Vagina (tissue), 2 donors: ENCODE measurements around the gene QRICH1.

Experiments used
- CTCF ChIP-seq, 3 experiments: fragments of 450-650 bp in 2 of 3; fragments of 200-600 bp in 1 of 3; sonication (generic) in 1 of 3; IDR thresholded peaks; one replicate each; pipeline ENCODE4 v1.5.1; 2017 to 2019; ENCODE audit warnings: antibody characterized with exemption in 3 of 3, mild to moderate bottlenecking in 2 of 3, moderate library complexity in 2 of 3
- POLR2A ChIP-seq, 2 donors: fragments of 450-650 bp; IDR thresholded peaks; one replicate each; pipeline ENCODE4 v1.6.1; 2017; ENCODE audit warnings: antibody characterized with exemption in 2 of 2, mild to moderate bottlenecking in 2 of 2, moderate library complexity in 2 of 2
- POLR2AphosphoS5 ChIP-seq, 2 donors: sonication (generic); formaldehyde crosslinking; IDR thresholded peaks; one replicate each; pipeline ENCODE4 v1.9.0; 2017; ENCODE audit warnings: antibody characterized with exemption in 2 of 2, mild to moderate bottlenecking in 2 of 2, low read depth in 1 of 2; ENCODE audit not compliant: insufficient read depth in 1 of 2

GRCh38 chr3:49054344-49054862 is 39.5 kb downstream of the QRICH1 start:
- no peak for TF ChIP-seq CTCF (IDR thresholded peaks at IDR 0.05)
- no peak for TF ChIP-seq POLR2AphosphoS5 (IDR thresholded peaks at IDR 0.05; ENCODE audit: insufficient read depth in 1 of 2, low read depth in 1 of 2)
- no peak for TF ChIP-seq POLR2A (IDR thresholded peaks at IDR 0.05)
